NB4 (cell line): ENCODE results near the gene NPAS3.

ENCODE experiments used
- DNase-seq: peaks from one replicate; pipeline ENCODE4 v3.0.0; 2010; ENCODE audit warnings: low read depth
- H3K4me3 ChIP-seq: one replicate; pipeline ENCODE4 v1.5.1; 2011; ENCODE audit warnings: mild to moderate bottlenecking, low read depth, low read length, moderate library complexity
- MYC ChIP-seq: IDR thresholded peaks from 2 replicates; pipeline ENCODE4 v1.6.1; 2011; ENCODE audit warnings: low read depth, low read length
- POLR2A ChIP-seq: IDR thresholded peaks from 2 replicates; pipeline ENCODE4 v1.6.1; 2011; ENCODE audit warnings: mild to moderate bottlenecking; ENCODE audit not compliant: insufficient read length; ENCODE audit errors: extremely low read depth
- TF ChIP-seq, protein P1 (sequence below): IDR thresholded peaks from 2 replicates; pipeline ENCODE4 v1.6.1; 2011; ENCODE audit warnings: low read depth, low read length
- TF ChIP-seq, protein P2 (sequence below): IDR thresholded peaks from one replicate; pipeline ENCODE4 v1.5.1; 2012; ENCODE audit warnings: low read depth, low read length

The NPAS3 gene

DNA sequence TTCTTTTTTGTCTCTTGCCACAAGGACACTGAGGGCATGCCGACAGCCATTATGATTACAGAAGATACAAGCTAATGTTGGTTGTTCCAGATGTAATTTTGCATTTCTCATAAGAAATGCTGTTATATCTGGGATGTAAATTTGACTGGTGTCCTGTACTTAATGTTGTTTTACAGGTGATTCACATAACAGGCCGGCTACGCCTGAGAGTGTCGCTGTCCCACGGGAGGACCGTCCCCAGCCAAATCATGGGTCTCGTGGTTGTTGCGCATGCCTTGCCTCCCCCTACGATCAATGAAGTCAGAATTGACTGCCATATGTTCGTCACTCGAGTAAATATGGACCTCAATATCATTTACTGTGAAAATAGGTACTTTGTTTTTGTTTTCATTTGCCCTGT, 835.5 kb downstream of the NPAS3 start:
- no peak for DNase-seq
- no peak overlapping the region for H3K4me3 ChIP-seq
- TF ChIP-seq, protein P1, sequence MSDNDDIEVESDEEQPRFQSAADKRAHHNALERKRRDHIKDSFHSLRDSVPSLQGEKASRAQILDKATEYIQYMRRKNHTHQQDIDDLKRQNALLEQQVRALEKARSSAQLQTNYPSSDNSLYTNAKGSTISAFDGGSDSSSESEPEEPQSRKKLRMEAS, result no peak
- TF ChIP-seq, protein P2, sequence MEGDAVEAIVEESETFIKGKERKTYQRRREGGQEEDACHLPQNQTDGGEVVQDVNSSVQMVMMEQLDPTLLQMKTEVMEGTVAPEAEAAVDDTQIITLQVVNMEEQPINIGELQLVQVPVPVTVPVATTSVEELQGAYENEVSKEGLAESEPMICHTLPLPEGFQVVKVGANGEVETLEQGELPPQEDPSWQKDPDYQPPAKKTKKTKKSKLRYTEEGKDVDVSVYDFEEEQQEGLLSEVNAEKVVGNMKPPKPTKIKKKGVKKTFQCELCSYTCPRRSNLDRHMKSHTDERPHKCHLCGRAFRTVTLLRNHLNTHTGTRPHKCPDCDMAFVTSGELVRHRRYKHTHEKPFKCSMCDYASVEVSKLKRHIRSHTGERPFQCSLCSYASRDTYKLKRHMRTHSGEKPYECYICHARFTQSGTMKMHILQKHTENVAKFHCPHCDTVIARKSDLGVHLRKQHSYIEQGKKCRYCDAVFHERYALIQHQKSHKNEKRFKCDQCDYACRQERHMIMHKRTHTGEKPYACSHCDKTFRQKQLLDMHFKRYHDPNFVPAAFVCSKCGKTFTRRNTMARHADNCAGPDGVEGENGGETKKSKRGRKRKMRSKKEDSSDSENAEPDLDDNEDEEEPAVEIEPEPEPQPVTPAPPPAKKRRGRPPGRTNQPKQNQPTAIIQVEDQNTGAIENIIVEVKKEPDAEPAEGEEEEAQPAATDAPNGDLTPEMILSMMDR, result no peak
- TF ChIP-seq POLR2A, result no peak
- no peak for TF ChIP-seq MYC

DNA sequence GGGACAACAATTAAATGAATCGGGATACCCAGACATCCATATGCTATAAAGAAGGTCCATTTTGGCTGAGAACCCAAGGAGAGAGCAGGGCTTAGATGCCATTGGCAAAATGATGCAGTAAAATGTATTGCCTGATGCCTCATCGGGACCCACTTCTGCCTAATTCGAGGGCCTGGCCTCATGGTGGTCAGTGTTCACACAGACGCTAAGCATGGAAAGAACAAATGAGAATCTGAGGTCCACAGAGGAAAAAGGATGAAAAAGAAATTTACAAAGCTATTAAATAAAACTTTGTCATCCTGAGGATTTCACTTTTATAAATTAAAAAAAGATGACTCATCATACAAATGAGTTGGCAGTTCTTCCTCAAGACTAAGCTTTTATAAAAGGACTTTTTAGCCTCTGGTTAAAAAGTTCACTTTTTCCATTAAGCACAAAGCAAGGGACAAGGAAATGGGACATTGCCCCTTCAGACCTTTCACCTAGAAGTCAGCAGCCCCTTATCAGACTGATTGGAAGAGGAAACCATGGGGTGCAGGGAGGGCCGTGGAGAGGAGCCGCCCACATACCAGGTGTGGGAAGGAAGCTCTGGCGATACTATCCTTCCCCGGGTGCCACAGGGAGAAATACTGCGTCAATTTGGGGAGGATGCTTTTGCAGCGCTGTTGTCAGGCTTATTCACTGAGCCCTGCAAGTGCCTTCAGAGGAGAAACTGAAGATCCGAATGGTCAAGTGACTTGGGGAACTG, 836.2 kb downstream of the NPAS3 start:
- TF ChIP-seq, protein P1, result no peak
- TF ChIP-seq MYC (no peak), POLR2A (no peak)
- TF ChIP-seq, protein P2, result no peak
- DNase-seq, result no peak
- H3K4me3 ChIP-seq, result no peak overlapping the region

DNA sequence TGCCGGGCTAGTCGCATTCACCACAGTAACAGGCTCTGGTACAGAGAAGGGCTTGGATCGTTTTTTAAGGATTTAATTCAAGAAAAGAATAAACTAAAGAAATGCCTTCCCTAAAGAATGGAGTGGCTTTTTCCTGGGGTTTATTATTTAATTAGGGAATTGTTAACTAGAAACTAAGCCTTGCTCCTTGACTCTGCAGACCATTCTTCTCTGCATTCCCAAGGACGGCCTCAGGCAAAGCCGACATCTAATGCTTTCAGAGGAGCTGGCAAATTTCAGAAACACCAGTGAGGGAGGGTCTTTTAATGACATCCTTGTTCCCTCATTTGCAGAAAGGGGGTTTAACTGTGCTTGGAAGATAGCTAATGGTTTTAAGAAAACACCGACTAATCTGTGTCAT, 838.2 kb downstream of the NPAS3 start:
- TF ChIP-seq, protein P1, result no peak
- TF ChIP-seq, protein P2, result no peak
- TF ChIP-seq MYC (no peak), POLR2A (no peak)
- no peak overlapping the region for H3K4me3 ChIP-seq
- no peak for DNase-seq

DNA sequence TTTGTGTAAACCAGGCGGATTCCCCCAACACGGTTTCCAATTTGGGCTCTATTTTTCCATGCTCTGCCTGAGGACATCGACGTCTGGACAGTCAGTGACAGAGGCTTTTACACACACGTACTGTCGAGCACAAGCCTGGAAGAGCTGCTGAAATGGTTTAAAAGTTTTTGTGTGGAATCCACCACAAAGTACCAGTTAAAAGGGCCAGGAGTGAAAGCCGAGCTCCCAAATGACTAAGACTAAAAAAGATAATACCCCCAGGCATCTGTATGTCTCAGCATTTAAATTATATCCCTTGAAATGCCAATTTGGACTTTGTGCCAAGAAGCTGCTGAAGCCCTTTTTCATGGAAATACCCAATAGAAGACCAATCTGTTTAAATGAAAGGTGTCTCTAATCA, 839.0 kb downstream of the NPAS3 start:
- TF ChIP-seq POLR2A, result no peak
- TF ChIP-seq MYC, result no peak
- TF ChIP-seq, protein P1, result no peak
- TF ChIP-seq, protein P2, result no peak
- DNase-seq, result no peak
- H3K4me3 ChIP-seq, result no peak overlapping the region

DNA sequence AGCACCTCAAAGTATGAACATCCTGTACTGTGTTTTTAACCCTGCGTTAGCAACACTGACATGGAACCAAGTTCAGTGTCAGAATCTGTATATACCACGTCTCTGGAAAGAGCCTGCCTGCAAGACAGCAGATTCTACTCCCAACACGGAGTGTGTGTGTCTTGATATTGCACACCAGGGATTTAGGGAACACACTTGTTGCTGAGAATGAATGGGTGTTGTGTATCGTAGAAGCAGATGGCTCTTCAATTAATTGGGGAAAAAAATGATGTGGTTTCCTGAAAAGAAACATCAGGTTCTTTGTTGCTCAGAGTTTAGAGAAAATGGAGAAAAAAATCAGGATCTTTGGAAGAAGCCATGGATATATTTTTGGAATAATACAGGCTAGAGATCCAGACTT, 841.4 kb downstream of the NPAS3 start:
- no peak for DNase-seq
- TF ChIP-seq, protein P2, result no peak
- TF ChIP-seq POLR2A (no peak), MYC (no peak)
- TF ChIP-seq, protein P1, result no peak
- no peak overlapping the region for H3K4me3 ChIP-seq
